ENCODE data around the gene CEMIP.

CEMIP gene

DNA sequence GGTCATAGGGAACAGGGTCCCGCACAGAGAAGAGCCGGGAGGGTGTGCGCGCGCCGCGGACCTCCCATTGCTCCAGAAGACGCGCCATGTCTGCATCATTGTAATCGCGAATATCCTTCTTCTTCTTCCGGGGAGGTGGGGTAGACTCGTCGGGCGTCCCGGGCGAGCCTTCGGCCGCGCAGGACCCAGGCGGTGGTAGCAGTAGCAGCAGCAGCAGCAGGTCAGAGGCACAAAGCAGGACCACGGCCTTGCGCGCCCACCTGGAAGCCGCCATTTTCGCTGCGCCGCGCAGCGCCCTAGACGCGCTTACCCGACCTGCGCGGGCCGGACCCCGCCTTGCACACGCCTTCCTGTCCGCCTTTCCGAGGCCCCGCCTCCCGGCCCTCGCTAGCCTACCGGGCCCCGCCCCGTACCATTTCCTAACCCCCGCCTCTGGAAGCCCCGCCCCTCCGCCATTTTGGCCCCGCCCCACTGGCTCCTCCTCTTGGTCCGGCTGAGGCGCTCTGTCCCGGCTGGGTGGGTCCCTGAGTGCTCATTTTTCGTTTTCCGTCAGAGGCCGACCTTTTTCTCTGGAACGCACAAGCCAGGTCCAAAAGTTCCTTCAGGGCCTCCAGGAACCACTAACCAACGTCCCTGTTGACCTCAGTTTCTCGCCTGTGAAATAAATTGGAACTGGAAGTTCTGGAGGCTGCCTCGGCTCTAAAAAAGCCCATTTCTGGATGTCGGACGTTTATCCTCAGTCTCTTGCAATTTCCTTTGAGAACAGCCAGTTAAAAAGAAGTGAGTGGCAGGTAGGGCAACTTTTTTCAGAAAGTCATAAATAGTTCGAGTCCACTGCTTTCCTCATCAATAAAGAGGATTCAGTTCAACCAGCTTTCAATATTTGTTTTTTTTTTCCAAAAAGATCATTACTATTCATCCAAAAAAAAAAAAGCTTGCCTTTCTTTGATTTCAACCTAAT lies 210.6 kb downstream of the CEMIP start, which contains the start of gene MESD:
Gene MESD, minus strand, starts transcription at position 302 of the 961 bp plus-strand sequence. Its CDS starts 28 bp downstream, at position 274.
- DNase-seq, result peak; percentile 100

DNA sequence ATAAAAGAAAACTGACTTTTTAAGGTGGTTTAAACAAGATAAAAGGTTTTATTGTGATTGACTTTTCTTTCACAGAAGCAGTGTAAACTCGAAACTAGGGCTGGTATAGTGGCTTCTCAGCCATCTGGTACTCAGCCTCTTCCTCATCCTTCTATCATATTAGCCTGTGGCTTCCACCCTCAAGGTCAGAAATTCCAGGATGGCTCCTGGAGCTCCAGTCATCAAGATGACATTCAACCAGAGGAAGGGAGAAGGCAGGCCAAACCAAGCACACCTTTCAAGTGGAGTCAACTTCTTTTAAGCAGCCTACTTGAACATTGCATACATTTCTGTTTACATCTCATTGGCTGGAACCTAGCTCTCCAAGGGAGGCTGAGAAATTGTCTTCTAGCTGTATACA lies 211.8 kb downstream of the CEMIP start:
- no peak for DNase-seq

DNA sequence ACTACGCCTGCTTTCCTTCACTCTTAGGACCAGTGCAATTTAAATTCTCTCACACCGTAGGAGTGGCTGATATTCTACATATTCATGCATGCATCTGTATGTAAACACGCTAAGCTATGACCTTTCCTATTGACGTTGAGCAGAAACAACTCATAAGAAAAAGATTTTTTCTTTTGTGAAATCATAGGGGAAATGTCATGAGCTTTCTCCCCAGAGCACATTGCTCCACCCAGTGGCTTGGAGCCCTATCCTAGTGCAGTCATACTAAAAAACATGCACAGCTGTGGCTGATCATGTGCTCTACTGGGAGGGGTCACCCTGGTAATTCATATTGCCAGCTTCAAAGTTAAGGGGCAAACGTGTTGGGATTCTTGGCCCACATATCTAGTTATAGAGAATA lies 212.3 kb downstream of the CEMIP start:
- DNase-seq, result no peak

DNA sequence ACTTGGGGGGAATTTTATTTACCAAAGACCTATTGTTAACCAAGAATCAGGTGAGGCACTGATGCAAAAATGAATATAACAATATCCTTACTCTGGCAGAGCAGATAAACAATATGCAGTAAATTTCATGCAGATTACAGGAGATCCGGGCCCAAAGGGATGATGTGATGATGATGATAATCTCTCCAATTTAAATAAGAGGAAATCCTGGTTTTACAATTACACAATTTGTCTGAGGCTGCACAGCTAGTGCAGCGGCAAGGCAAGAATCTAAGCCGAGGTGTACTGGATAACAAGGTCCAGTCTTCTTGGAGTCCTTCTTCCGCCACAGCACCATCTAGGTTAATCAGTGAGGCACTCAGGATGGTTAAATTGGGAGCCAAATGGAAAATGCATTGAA lies 212.8 kb downstream of the CEMIP start:
- DNase-seq, result no peak

GRCh38 chr15:80992441-80992840 lies 213.3 kb downstream of the CEMIP start:
- DNase-seq, result no peak

GRCh38 chr15:80996247-80996646 lies 217.1 kb downstream of the CEMIP start:
- DNase-seq, result no peak

DNA sequence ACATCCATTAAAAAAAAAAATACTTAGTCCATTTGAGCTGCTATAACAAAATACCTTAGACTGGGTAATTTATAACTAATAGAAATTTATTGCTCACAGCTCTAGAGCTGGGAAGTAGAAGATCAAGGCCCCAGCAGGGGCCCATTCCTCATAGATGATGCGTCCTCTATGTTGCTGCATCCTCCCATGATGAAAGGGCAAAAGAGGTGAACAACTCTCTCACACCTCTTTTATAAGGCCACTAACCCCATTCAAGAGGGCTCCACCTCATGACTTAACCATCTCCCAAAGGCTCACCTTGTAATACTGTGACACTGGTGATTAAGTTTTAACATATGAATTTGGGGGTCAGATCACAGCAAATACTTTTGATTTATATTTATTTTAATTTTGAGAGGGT lies 218.5 kb downstream of the CEMIP start:
- DNase-seq, result no peak

DNA sequence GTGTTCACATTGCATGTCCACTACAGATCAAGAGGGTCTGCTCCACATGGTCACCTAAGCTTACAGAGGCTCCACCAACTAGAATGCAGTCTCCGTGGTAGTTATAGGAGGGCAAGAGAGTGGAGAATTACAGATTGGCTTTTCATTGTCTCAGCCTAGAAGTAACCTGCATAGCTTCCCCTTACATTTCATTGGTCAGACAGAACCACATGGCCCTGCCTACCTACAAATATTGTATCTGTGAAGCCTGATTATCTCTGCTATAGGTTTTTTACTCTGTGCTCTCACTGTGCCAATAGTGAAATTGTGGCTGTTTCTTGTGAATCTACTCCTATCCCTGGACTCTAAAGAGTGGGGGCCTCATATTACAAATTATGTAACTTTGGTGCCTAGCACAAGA lies 219.1 kb downstream of the CEMIP start:
- DNase-seq, result no peak

DNA sequence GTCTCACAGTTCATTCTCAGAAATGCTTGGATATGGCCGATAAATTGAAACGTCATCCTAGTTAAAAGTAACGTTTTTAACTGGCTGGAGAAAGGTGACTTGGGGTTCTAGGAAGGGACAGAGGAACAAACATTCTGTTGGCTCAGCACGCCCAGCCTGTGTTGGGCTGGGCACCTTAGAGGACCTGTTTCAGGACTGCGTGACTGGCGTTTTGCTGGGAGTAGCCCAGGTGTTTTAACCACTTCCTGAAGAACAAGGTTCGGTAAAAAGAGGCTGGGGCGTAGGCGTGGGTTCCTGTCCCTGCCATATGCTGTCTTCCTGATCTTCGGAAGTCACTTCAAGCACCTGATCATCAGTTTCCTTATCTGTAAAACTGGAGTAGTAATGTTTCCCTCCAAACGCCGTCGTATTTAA lies 220.5 kb downstream of the CEMIP start:
- no peak for DNase-seq

- DNase-seq, result no peak
Measured at GRCh38 chr15:81000144-81000623, 221.0 kb downstream of the CEMIP start.

- DNase-seq, result peak; percentile 93
Measured at GRCh38 chr15:81000624-81001151, 221.5 kb downstream of the CEMIP start, which contains the start of gene TLNRD1. Gene TLNRD1, plus strand, starts transcription at chr15:81000923. Its CDS starts 1,349 bp downstream, at chr15:81002272.
